AG09309 (cell line): ENCODE measurements around the gene ITPA.
"Not testable (repeated sequence)": the region's sequence is repeated elsewhere in the genome, so short reads cannot be mapped to it uniquely, and the experiment has no call there.

Experiments
- DNase-seq: peaks from one replicate; pipeline ENCODE4 v3.0.0-alpha.2; 2010; ENCODE audit warnings: low read depth
- H3K4me3 ChIP-seq: 2 replicates; pipeline ENCODE4 v1.5.1; 2011; ENCODE audit warnings: mild to moderate bottlenecking, low read depth, low read length, moderate library complexity; ENCODE audit not compliant: control insufficient read depth
- CTCF ChIP-seq: IDR thresholded peaks from 2 replicates; pipeline ENCODE4 v1.5.1; 2011; ENCODE audit warnings: mild to moderate bottlenecking, low read depth, low read length, inconsistent platforms; ENCODE audit not compliant: insufficient read depth, control insufficient read depth; ENCODE audit errors: missing control alignments

Gene ITPA

GRCh38 chr20:3183896-3184612 is 25.2 kb upstream of the ITPA start:
- no peak overlapping the region for H3K4me3 ChIP-seq
- TF ChIP-seq CTCF = no peak
- no peak for DNase-seq

DNA sequence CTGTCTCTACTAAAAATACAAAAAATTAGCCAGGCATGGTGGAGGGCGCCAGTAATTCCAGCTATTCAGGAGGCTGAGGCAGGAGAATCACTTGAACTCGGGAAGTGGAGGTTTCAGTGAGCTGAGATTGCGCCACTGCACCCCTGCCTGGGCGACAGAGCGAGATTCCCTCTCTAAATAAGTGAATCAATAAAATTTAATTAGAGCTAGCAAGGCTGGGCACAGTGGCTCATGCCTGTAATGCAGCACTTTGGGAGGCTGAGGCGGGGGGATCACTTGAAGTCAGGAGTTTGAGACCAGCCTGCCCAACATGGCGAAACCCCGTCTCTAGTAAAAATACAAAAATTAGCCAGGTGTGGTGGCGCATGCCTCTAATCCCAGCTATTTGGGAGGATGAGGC is 21.4 kb upstream of the ITPA start:
- DNase-seq, H3K4me3 ChIP-seq: not testable (repeated sequence)

DNA sequence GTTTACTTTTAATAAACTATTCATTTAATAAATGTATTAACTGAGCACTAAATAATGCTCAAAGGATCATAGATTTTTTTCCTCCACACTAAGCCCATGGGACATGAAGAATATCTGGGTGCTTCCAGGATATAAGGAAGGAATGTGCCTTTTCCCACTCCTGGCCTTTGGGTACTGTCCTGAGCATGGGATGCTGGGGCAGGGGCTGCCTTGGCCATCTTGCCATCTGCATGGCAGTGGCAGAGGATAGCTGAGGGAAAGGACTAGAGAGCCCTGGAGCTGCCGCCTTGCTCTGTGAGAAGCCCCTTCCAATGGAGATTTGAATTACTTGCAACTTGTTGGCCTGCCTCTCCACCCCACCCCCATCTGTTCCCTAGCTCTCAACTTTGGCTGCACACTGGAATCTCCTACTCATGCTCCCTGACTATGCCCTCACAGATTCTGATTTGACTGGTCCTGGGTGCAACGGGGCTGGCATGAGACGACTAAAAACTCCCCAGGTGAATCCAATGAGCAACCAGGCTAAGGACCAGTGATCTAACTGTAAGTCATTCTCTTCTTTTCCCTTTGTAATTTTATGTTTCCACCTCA is 20.4 kb upstream of the ITPA start:
- TF ChIP-seq CTCF = no peak
- no peak for DNase-seq
- no peak overlapping the region for H3K4me3 ChIP-seq

- no peak for DNase-seq
- H3K4me3 ChIP-seq = no peak overlapping the region
- TF ChIP-seq CTCF = no peak
Observed at GRCh38 chr20:3189561-3190131, 19.7 kb upstream of the ITPA start.

DNA sequence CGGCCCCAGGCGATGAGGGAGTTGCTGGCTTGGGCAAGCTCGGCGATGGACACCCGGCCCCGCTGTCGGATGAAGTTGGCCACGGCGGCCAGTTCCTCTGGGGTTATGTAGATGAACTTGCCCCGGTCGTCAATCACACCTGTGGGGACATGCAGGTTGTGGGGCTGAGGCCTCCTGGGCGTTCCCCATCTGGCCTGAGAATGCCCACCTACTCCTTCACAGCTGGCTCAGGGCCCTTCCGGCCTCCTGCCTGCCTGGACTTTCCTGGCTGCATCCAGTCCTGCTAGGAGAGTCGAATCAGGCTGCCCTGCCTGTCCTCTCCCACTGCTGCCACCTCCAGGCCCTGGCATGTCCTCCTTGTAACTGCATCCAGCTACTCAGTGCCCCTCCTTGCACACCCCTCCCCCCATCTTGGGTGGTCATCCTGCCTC is 18.6 kb upstream of the ITPA start:
- H3K4me3 ChIP-seq = no peak overlapping the region
- no peak for DNase-seq
- no peak for TF ChIP-seq CTCF

DNA sequence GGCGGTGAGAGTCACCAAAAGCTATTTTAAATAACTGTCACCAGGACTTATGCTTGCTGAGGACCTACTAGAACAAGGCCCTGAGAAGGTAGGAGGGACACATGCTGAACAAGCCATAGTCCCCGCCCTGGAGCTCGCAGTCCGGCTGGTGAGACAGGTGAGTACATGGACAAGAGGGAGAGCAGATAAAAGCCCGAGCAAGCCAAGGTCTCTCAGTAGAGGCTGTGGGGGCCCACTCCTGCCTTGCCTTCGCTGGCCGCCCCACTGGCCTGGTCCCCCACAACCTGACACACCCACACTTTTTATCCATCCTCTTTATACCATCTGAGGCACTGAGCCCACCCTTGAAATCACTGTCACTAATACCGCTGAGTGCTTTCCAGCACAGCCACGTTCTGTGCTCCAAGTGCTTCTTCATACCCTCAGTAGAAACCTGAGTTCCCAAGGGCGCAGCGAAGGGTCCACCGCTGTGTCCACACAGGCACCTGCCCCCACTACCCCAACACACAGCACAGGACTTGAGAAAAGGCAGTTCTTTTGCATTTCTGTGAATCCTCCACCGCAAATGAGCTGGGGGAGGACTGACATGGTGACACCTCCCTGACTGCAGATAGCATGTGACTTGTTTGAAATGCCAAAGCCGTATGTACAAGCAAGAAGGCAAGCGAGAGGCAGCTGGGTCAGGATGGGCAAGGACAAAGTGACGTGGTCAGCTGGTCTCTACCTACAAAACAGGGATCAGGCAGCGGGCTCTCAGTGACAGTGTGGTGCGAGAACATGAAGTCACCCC is 16.9 kb upstream of the ITPA start:
- TF ChIP-seq CTCF = no peak
- no peak for DNase-seq
- H3K4me3 ChIP-seq = no peak overlapping the region
